Measurements from ENCODE around the gene CNTNAP1. TPM values are rescaled to one million over a fixed set of nuclear protein-coding genes. Genes with fewer than 3 reads are reported as not detected.

The CNTNAP1 gene
- total and polyA plus RNA-seq, 9 of the 15 experiments (the other 6 are each of a cell fraction or from before 2014, with no cell fraction given), result 0.10 to 1.8 (median 0.62) TPM

DNA sequence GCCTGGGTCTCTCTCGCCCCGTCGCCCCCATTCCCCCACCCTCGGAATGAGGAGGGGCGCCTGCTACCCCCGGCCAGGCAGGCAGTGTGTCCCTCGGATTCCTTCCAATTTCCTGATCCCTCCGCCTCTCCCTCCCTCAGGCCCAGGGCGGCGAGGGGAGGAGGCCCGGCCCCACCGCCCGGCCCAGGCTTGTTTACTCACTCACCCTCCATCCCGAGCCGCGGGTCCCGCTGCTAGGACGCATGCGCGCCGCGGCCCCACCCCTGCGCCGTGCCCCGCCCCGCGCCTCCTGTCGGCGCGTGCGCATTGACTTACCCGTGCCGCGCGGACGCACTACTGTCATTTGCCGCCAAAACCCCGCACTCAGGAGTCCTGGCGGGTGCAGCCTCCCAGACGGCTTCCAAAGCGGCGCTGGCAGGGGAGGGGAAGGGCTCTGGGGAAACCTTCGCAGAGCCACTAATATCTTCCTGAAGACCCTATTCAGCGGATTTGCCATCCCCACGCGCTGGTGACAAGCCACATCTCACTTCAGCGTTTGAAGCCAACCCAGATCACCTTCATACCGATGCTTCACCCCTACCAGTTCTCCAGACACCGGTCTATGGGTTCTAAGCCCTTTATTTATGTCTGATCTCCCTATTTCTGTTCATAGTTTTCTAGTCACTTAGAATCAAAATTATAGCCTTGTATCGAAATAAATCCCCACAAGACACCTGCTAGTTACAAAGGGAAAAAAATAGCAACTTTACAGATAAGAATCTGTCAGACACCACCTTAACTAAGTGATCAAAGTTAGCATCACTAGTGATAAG, 62.7 kb downstream of the CNTNAP1 start, which contains the start of gene EZH1 (continued):
- TF ChIP-seq, protein P1, sequence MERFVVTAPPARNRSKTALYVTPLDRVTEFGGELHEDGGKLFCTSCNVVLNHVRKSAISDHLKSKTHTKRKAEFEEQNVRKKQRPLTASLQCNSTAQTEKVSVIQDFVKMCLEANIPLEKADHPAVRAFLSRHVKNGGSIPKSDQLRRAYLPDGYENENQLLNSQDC (CRISPR knock-in tag; IDR thresholded peaks at IDR 0.05), result no peak
- TF ChIP-seq CBX5 (IDR thresholded peaks at IDR 0.05; ENCODE audit: borderline replicate concordance, low read depth), result no peak
- TF ChIP-seq, protein P2, sequence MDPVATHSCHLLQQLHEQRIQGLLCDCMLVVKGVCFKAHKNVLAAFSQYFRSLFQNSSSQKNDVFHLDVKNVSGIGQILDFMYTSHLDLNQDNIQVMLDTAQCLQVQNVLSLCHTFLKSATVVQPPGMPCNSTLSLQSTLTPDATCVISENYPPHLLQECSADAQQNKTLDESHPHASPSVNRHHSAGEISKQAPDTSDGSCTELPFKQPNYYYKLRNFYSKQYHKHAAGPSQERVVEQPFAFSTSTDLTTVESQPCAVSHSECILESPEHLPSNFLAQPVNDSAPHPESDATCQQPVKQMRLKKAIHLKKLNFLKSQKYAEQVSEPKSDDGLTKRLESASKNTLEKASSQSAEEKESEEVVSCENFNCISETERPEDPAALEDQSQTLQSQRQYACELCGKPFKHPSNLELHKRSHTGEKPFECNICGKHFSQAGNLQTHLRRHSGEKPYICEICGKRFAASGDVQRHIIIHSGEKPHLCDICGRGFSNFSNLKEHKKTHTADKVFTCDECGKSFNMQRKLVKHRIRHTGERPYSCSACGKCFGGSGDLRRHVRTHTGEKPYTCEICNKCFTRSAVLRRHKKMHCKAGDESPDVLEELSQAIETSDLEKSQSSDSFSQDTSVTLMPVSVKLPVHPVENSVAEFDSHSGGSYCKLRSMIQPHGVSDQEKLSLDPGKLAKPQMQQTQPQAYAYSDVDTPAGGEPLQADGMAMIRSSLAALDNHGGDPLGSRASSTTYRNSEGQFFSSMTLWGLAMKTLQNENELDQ (CRISPR knock-in tag; IDR thresholded peaks at IDR 0.05; ENCODE audit: borderline replicate concordance), result no peak
- TF ChIP-seq KDM2B (CRISPR knock-in tag; IDR thresholded peaks at IDR 0.05), result no peak
- TF ChIP-seq NUFIP1 (IDR thresholded peaks at IDR 0.05; ENCODE audit: partially characterized antibody), result no peak
- no peak for TF ChIP-seq MYBL2 (IDR thresholded peaks at IDR 0.05; ENCODE audit: low read depth)
- no peak for TF ChIP-seq MYBL2 (CRISPR knock-in tag; IDR thresholded peaks at IDR 0.05; ENCODE audit: borderline replicate concordance)
- TF ChIP-seq, protein P3, sequence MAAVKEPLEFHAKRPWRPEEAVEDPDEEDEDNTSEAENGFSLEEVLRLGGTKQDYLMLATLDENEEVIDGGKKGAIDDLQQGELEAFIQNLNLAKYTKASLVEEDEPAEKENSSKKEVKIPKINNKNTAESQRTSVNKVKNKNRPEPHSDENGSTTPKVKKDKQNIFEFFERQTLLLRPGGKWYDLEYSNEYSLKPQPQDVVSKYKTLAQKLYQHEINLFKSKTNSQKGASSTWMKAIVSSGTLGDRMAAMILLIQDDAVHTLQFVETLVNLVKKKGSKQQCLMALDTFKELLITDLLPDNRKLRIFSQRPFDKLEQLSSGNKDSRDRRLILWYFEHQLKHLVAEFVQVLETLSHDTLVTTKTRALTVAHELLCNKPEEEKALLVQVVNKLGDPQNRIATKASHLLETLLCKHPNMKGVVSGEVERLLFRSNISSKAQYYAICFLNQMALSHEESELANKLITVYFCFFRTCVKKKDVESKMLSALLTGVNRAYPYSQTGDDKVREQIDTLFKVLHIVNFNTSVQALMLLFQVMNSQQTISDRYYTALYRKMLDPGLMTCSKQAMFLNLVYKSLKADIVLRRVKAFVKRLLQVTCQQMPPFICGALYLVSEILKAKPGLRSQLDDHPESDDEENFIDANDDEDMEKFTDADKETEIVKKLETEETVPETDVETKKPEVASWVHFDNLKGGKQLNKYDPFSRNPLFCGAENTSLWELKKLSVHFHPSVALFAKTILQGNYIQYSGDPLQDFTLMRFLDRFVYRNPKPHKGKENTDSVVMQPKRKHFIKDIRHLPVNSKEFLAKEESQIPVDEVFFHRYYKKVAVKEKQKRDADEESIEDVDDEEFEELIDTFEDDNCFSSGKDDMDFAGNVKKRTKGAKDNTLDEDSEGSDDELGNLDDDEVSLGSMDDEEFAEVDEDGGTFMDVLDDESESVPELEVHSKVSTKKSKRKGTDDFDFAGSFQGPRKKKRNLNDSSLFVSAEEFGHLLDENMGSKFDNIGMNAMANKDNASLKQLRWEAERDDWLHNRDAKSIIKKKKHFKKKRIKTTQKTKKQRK (IDR thresholded peaks at IDR 0.05; ENCODE audit: borderline replicate concordance, low read depth, low read length), result no peak
- TF ChIP-seq KAT7 (CRISPR knock-in tag; IDR thresholded peaks at IDR 0.05; ENCODE audit: borderline replicate concordance), result no peak
- TF ChIP-seq ZNF551 (CRISPR knock-in tag; IDR thresholded peaks at IDR 0.05), result no peak
- no peak for TF ChIP-seq YBX1 (IDR thresholded peaks at IDR 0.05)
- TF ChIP-seq TBL1XR1 (IDR thresholded peaks at IDR 0.05; ENCODE audit: low read length in 2 of 2), result no peak
- TF ChIP-seq, protein P4, sequence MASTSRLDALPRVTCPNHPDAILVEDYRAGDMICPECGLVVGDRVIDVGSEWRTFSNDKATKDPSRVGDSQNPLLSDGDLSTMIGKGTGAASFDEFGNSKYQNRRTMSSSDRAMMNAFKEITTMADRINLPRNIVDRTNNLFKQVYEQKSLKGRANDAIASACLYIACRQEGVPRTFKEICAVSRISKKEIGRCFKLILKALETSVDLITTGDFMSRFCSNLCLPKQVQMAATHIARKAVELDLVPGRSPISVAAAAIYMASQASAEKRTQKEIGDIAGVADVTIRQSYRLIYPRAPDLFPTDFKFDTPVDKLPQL (IDR thresholded peaks at IDR 0.05; ENCODE audit: extremely low read depth, insufficient read length), result no peak
- TF ChIP-seq, protein P5, sequence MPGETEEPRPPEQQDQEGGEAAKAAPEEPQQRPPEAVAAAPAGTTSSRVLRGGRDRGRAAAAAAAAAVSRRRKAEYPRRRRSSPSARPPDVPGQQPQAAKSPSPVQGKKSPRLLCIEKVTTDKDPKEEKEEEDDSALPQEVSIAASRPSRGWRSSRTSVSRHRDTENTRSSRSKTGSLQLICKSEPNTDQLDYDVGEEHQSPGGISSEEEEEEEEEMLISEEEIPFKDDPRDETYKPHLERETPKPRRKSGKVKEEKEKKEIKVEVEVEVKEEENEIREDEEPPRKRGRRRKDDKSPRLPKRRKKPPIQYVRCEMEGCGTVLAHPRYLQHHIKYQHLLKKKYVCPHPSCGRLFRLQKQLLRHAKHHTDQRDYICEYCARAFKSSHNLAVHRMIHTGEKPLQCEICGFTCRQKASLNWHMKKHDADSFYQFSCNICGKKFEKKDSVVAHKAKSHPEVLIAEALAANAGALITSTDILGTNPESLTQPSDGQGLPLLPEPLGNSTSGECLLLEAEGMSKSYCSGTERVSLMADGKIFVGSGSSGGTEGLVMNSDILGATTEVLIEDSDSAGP (CRISPR knock-in tag; IDR thresholded peaks at IDR 0.05), result no peak
- no peak for TF ChIP-seq PHTF2 (CRISPR knock-in tag; IDR thresholded peaks at IDR 0.05)
- no peak for TF ChIP-seq STAT5B (CRISPR knock-in tag; IDR thresholded peaks at IDR 0.05)
- no peak; the same call in 1 of the 2 replicates for TF ChIP-seq ZNF311 (CRISPR knock-in tag; IDR thresholded peaks at IDR 0.05)

All from K562 (cell line).